ENCODE results near the gene HELT.

DNA sequence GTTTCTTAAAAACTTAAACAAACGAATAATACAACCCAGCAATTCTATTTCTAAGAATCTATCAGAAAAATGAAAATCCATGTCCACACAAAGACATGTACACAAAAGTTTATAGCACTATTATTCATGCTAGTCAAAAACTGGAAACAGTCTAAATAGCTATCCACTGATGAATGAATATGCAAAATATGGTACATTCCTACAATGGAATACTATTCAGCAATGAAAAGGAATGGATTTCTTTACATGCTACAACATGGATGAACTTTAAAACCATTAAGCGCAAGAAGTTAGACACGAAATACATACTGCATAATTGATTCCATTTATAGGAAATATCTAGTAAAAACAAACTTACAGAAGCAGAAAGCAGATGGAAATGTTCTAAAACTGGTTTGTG, 43.3 kb downstream of the HELT start:
- TF ChIP-seq ZNF776 (tag by site-specific recombination; IDR thresholded peaks at IDR 0.05; ENCODE audit: borderline replicate concordance) (no peak), GLIS1 (tag by site-specific recombination; IDR thresholded peaks at IDR 0.05) (no peak), ZNF658 (tag by site-specific recombination; IDR thresholded peaks at IDR 0.05) (no peak)
- TF ChIP-seq, protein P1, sequence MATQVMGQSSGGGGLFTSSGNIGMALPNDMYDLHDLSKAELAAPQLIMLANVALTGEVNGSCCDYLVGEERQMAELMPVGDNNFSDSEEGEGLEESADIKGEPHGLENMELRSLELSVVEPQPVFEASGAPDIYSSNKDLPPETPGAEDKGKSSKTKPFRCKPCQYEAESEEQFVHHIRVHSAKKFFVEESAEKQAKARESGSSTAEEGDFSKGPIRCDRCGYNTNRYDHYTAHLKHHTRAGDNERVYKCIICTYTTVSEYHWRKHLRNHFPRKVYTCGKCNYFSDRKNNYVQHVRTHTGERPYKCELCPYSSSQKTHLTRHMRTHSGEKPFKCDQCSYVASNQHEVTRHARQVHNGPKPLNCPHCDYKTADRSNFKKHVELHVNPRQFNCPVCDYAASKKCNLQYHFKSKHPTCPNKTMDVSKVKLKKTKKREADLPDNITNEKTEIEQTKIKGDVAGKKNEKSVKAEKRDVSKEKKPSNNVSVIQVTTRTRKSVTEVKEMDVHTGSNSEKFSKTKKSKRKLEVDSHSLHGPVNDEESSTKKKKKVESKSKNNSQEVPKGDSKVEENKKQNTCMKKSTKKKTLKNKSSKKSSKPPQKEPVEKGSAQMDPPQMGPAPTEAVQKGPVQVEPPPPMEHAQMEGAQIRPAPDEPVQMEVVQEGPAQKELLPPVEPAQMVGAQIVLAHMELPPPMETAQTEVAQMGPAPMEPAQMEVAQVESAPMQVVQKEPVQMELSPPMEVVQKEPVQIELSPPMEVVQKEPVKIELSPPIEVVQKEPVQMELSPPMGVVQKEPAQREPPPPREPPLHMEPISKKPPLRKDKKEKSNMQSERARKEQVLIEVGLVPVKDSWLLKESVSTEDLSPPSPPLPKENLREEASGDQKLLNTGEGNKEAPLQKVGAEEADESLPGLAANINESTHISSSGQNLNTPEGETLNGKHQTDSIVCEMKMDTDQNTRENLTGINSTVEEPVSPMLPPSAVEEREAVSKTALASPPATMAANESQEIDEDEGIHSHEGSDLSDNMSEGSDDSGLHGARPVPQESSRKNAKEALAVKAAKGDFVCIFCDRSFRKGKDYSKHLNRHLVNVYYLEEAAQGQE (tag by site-specific recombination; IDR thresholded peaks at IDR 0.05), result no peak
- TF ChIP-seq, protein P2, sequence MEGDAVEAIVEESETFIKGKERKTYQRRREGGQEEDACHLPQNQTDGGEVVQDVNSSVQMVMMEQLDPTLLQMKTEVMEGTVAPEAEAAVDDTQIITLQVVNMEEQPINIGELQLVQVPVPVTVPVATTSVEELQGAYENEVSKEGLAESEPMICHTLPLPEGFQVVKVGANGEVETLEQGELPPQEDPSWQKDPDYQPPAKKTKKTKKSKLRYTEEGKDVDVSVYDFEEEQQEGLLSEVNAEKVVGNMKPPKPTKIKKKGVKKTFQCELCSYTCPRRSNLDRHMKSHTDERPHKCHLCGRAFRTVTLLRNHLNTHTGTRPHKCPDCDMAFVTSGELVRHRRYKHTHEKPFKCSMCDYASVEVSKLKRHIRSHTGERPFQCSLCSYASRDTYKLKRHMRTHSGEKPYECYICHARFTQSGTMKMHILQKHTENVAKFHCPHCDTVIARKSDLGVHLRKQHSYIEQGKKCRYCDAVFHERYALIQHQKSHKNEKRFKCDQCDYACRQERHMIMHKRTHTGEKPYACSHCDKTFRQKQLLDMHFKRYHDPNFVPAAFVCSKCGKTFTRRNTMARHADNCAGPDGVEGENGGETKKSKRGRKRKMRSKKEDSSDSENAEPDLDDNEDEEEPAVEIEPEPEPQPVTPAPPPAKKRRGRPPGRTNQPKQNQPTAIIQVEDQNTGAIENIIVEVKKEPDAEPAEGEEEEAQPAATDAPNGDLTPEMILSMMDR (tag by site-specific recombination; IDR thresholded peaks at IDR 0.05), result no peak

Measured in HEK293 (cell line).